GM12891 (cell line): ENCODE data around the gene PRR15L.

Source experiments
- POLR2A ChIP-seq: IDR thresholded peaks from 2 replicates; pipeline ENCODE4 v1.6.1; 2011; ENCODE audit warnings: low read depth, low read length, control low read depth
- POLR2AphosphoS5 ChIP-seq: IDR thresholded peaks from 2 replicates; pipeline ENCODE4 v1.6.1; 2011; ENCODE audit warnings: low read depth, low read length, control low read depth
- POU2F2 ChIP-seq: IDR thresholded peaks from 2 replicates; pipeline ENCODE4 v1.6.1; 2011; ENCODE audit warnings: low read depth, mild to moderate bottlenecking, control low read depth, low read length, moderate library complexity
- SPI1 ChIP-seq: IDR thresholded peaks from 2 replicates; pipeline ENCODE4 v1.6.1; 2011; ENCODE audit warnings: low read depth, low read length, control low read depth
- TAF1 ChIP-seq: IDR thresholded peaks from 2 replicates; pipeline ENCODE4 v1.6.1; 2011; ENCODE audit warnings: low read depth, low read length, control low read depth

GRCh38 chr17:47987240-47987835, 29.7 kb upstream of the PRR15L start:
- TF ChIP-seq TAF1 (no peak), POLR2A (no peak), POLR2AphosphoS5 (no peak), SPI1 (no peak), POU2F2 (no peak)
